ENCODE results near the gene IGF1R. TPM values are rescaled to one million over a fixed set of nuclear protein-coding genes. Genes with fewer than 3 reads are reported as not detected.
A peak's percentile ranks its signal among the peaks of the same experiment; 100 is the strongest.

The IGF1R gene
- total and polyA plus RNA-seq, 2 of the 13 experiments (the other 11 are each of a cell fraction or from before 2014, with no cell fraction given), result 15.9 to 18.4 TPM

GRCh38 chr15:98650417-98651035 is 2.2 kb downstream of the IGF1R start (continued):
- TF ChIP-seq, protein P1, sequence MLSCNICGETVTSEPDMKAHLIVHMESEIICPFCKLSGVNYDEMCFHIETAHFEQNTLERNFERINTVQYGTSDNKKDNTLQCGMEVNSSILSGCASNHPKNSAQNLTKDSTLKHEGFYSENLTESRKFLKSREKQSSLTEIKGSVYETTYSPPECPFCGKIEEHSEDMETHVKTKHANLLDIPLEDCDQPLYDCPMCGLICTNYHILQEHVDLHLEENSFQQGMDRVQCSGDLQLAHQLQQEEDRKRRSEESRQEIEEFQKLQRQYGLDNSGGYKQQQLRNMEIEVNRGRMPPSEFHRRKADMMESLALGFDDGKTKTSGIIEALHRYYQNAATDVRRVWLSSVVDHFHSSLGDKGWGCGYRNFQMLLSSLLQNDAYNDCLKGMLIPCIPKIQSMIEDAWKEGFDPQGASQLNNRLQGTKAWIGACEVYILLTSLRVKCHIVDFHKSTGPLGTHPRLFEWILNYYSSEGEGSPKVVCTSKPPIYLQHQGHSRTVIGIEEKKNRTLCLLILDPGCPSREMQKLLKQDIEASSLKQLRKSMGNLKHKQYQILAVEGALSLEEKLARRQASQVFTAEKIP (CRISPR knock-in tag; IDR thresholded peaks at IDR 0.05; ENCODE audit: borderline replicate concordance), result no peak
- TF ChIP-seq TBX3 (IDR thresholded peaks at IDR 0.05; ENCODE audit: borderline replicate concordance) (peak; percentile 36; the same call in 1 of the 2 replicates), ZNF747 (CRISPR knock-in tag; IDR thresholded peaks at IDR 0.05; ENCODE audit: borderline replicate concordance) (no peak; the same call in 1 of the 2 replicates), ZNF263 (CRISPR knock-in tag; IDR thresholded peaks at IDR 0.05) (0 out of 2 replicates have a peak, but pooled peaks have one; percentile 16), HNF1B (CRISPR knock-in tag; IDR thresholded peaks at IDR 0.05) (no peak), PHF5A (CRISPR knock-in tag; IDR thresholded peaks at IDR 0.05; ENCODE audit: low read depth, unreplicated experiment) (no peak), AFF4 (CRISPR knock-in tag; IDR thresholded peaks at IDR 0.05) (no peak), ZNF629 (CRISPR knock-in tag; conservative IDR thresholded peaks at IDR 0.05) (no peak), POLR2AphosphoS5 (IDR thresholded peaks at IDR 0.05; ENCODE audit: low read depth, low read length) (no peak), ZNF260 (CRISPR knock-in tag; IDR thresholded peaks at IDR 0.05; ENCODE audit: borderline replicate concordance, low read depth) (no peak), KLF13 (CRISPR knock-in tag; IDR thresholded peaks at IDR 0.05) (no peak)
- TF ChIP-seq, protein P2, sequence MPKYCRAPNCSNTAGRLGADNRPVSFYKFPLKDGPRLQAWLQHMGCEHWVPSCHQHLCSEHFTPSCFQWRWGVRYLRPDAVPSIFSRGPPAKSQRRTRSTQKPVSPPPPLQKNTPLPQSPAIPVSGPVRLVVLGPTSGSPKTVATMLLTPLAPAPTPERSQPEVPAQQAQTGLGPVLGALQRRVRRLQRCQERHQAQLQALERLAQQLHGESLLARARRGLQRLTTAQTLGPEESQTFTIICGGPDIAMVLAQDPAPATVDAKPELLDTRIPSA (CRISPR knock-in tag; IDR thresholded peaks at IDR 0.05; ENCODE audit: borderline replicate concordance), result no peak
- TF ChIP-seq, protein P3, sequence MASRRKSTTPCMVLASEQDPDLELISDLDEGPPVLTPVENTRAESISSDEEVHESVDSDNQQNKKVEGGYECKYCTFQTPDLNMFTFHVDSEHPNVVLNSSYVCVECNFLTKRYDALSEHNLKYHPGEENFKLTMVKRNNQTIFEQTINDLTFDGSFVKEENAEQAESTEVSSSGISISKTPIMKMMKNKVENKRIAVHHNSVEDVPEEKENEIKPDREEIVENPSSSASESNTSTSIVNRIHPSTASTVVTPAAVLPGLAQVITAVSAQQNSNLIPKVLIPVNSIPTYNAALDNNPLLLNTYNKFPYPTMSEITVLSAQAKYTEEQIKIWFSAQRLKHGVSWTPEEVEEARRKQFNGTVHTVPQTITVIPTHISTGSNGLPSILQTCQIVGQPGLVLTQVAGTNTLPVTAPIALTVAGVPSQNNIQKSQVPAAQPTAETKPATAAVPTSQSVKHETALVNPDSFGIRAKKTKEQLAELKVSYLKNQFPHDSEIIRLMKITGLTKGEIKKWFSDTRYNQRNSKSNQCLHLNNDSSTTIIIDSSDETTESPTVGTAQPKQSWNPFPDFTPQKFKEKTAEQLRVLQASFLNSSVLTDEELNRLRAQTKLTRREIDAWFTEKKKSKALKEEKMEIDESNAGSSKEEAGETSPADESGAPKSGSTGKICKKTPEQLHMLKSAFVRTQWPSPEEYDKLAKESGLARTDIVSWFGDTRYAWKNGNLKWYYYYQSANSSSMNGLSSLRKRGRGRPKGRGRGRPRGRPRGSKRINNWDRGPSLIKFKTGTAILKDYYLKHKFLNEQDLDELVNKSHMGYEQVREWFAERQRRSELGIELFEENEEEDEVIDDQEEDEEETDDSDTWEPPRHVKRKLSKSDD (CRISPR knock-in tag; IDR thresholded peaks at IDR 0.05; ENCODE audit: low read depth), result no peak
- TF ChIP-seq, protein P4, sequence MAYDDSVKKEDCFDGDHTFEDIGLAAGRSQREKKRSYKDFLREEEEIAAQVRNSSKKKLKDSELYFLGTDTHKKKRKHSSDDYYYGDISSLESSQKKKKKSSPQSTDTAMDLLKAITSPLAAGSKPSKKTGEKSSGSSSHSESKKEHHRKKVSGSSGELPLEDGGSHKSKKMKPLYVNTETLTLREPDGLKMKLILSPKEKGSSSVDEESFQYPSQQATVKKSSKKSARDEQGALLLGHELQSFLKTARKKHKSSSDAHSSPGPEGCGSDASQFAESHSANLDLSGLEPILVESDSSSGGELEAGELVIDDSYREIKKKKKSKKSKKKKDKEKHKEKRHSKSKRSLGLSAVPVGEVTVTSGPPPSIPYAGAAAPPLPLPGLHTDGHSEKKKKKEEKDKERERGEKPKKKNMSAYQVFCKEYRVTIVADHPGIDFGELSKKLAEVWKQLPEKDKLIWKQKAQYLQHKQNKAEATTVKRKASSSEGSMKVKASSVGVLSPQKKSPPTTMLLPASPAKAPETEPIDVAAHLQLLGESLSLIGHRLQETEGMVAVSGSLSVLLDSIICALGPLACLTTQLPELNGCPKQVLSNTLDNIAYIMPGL (CRISPR knock-in tag; IDR thresholded peaks at IDR 0.05; ENCODE audit: borderline replicate concordance in 1 of 2, low read depth in 1 of 2), result no peak
